ENCODE measurements around the gene C17orf75.

C17orf75 gene

GRCh38 chr17:32278815-32279214 is 63.2 kb downstream of the C17orf75 start:
- no peak overlapping the region for H3K4me3 ChIP-seq (ENCODE audit: low read depth, low read length)

All from iPS-11a (cell line).